Ascending aorta (tissue), 2 donors: ENCODE data around the gene MBNL2. TPM values are rescaled to one million over a fixed set of nuclear protein-coding genes. Genes with fewer than 3 reads are reported as not detected.

Source experiments
- DNase-seq, 2 donors: peaks; one replicate each; pipeline ENCODE4 v3.0.0-alpha.2; 2019; ENCODE audit warnings: low spot score in 2 of 2
- H3K27ac ChIP-seq, 2 donors: fragments of 200-600 bp; sonication (generic); one replicate each; pipeline ENCODE4 v1.5.1; 2016 to 2017; ENCODE audit warnings: mild to moderate bottlenecking in 1 of 2
- H3K27me3 ChIP-seq: fragments of 200-600 bp; sonication (generic); one replicate; pipeline ENCODE4 v1.5.1; 2017
- H3K36me3 ChIP-seq, 2 donors: fragments of 200-600 bp; sonication (generic); one replicate each; pipeline ENCODE4 v1.5.1; 2016
- H3K4me1 ChIP-seq, 2 donors: fragments of 200-600 bp; sonication (generic); one replicate each; pipeline ENCODE4 v1.5.1; 2016 to 2017; ENCODE audit warnings: mild to moderate bottlenecking in 1 of 2
- H3K4me3 ChIP-seq, 2 donors: fragments of 200-600 bp; sonication (generic); one replicate each; pipeline ENCODE4 v1.5.1; 2016 to 2017; ENCODE audit warnings: mild to moderate bottlenecking in 1 of 2
- H3K9me3 ChIP-seq, 2 donors: fragments of 200-600 bp; sonication (generic); one replicate each; pipeline ENCODE4 v1.5.1; 2016
- intact Hi-C: fragments of 100-400 bp; cut with DNase I; formaldehyde crosslinking; loops from one replicate; pipeline ENCODE4 v1.15.1; 2023
- total RNA-seq: library from RNA; depleted of rRNA; stranded (reverse); fragments of >200 nt; gene quantifications from one replicate; pipeline ENCODE4 v1.1.0, GENCODE V29; 2016
- TF ChIP-seq, protein P1 (sequence below), 3 experiments: fragments of 200-600 bp in 2 of 3; fragments of 450-650 bp in 1 of 3; sonication (generic) in 2 of 3; IDR thresholded peaks; one replicate each; pipeline ENCODE4 v1.5.1; 2016 to 2019; ENCODE audit warnings: antibody characterized with exemption in 3 of 3, mild to moderate bottlenecking in 1 of 3, moderate library complexity in 1 of 3

MBNL2 gene
- total RNA-seq, 1 donor from 2014 or later, result 38.7 TPM

DNA sequence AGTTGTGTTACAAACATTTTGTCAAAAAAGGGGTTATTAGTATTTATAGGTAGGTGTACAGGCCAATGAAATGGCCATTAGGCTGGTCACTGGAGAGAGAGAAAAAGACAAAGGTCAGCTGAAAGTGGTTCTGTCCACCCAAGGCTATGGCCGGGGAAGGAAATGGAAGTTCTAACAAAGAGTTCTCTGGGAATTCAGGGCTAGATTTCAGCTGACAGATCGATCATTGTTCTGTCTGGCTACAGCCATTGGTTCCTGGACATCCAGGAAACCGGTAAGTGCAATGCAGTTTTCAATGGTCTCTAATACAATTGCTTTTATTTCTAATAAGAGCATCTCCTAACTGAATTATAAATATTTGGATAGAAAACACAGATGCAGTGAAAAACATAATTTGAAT is 42.5 kb downstream of the MBNL2 start:
- TF ChIP-seq, protein P1, sequence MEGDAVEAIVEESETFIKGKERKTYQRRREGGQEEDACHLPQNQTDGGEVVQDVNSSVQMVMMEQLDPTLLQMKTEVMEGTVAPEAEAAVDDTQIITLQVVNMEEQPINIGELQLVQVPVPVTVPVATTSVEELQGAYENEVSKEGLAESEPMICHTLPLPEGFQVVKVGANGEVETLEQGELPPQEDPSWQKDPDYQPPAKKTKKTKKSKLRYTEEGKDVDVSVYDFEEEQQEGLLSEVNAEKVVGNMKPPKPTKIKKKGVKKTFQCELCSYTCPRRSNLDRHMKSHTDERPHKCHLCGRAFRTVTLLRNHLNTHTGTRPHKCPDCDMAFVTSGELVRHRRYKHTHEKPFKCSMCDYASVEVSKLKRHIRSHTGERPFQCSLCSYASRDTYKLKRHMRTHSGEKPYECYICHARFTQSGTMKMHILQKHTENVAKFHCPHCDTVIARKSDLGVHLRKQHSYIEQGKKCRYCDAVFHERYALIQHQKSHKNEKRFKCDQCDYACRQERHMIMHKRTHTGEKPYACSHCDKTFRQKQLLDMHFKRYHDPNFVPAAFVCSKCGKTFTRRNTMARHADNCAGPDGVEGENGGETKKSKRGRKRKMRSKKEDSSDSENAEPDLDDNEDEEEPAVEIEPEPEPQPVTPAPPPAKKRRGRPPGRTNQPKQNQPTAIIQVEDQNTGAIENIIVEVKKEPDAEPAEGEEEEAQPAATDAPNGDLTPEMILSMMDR (IDR thresholded peaks at IDR 0.05), result no peak
- Histone ChIP-seq H3K36me3 (no peaks in the 10 kb centered on the region), H3K4me3 (no peak overlapping the region), H3K27ac (no peak overlapping the region), H3K27me3 (no peaks in the 10 kb centered on the region), H3K9me3 (no peaks in the 10 kb centered on the region), H3K4me1 (peaks cover 15 to 60% of the 10 kb centered on the region in 2 donors)
- no peak for DNase-seq
- intact Hi-C loops, result no loop called here

DNA sequence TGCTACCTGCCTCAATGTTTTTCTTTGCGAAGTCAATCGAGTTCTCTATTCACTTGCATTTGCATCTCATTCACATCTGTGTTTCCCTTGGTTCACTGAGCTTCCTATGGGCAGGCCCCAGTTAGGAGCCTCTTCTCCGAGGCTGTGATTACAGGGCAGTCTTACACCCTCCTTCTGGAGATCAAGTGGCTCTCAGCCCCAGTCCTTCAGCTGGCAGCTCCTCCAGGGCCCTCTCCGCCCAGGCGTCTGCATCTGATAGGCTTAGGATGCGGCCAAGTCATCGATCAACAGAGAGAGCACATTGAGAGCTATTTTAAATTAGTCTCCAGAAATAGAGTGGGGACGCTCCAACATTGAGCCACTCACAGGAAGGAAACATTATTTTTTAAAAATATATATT is 44.2 kb downstream of the MBNL2 start:
- Histone ChIP-seq H3K4me1 (peaks cover 9 to 50% of the 10 kb centered on the region in 2 donors), H3K27me3 (no peaks in the 10 kb centered on the region), H3K36me3 (no peaks in the 10 kb centered on the region), H3K4me3 (no peak overlapping the region), H3K27ac (no peak overlapping the region), H3K9me3 (no peaks in the 10 kb centered on the region)
- TF ChIP-seq, protein P1 (IDR thresholded peaks at IDR 0.05), result no peak
- intact Hi-C loops, result no loop called here
- no peak for DNase-seq

DNA sequence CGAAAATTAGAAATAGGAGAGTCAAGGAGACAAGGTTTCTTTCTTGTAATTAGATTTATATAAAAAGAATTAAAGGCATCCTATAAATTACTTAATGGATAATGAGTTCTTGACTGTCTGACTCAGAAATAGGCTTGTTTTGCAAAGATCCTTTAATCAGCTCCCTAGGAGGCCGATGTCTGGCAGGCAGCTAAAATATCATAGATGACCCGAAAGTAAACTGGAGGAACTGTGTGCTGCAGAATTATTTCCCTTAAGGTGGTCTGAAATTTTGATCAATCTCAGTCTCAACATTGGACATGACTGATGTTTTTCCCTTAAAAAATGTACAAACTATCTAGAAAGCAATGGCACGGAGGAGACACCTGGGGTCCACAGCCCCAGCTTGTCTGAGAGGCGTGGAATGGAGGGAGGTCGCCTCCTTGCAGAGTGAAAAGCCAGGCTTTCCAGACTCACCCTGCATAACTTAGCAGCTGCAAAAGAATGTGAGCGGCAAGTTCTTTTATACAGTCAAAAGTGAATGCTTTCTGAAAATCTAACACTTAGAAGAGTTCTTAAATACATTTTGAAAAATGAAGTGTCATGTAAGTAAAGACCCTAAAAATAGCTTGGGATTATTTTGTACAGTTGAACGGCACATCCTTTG is 44.8 kb downstream of the MBNL2 start:
- H3K36me3 ChIP-seq, result no peaks in the 10 kb centered on the region
- DNase-seq, result no peak
- TF ChIP-seq, protein P1 (IDR thresholded peaks at IDR 0.05), result no peak
- H3K27me3 ChIP-seq, result no peaks in the 10 kb centered on the region
- H3K4me3 ChIP-seq, result no peak overlapping the region
- peaks cover 9 to 44% of the 10 kb centered on the region in 2 donors for H3K4me1 ChIP-seq
- no peaks in the 10 kb centered on the region for H3K9me3 ChIP-seq
- H3K27ac ChIP-seq, result peak overlapping the region in 1 of 2 donors; percentile 3
- intact Hi-C loops, result no loop called here

DNA sequence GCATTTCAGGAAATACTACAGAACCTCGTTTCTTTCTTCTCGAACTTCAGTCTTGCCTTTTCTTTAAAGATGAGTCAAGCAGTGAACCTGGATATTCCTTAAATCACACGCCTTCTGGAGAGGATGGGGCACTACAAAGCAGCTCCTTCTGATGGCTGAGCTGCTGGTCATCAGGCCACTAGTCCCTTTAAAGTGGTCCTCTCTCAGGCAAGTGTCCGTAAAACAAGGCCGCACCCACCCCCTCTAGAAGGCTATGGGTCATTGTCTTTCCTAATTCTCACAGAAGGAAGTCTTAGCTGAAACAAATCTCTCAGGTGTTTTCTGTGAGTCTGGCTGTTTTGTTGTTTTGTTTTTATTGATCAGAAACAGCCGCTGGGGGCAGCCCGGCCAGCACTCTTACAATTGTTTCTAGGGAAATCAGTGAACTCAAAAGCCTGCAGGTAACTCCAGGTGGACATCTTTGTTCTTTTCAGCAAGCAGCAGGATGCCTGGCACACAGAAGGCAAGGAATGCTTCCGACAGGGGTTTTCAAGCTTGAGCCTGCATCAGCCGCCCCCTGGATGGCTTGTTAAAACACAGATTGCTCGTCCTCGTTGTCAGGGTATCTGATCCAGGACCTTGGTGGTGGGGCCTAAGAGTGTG is 45.4 kb downstream of the MBNL2 start:
- peak overlapping the region in 1 of 2 donors; percentile 3 for H3K27ac ChIP-seq
- no peaks in the 10 kb centered on the region for H3K9me3 ChIP-seq
- no peak for DNase-seq
- H3K4me3 ChIP-seq, result no peak overlapping the region
- TF ChIP-seq, protein P1 (IDR thresholded peaks at IDR 0.05), result no peak
- peaks cover 9 to 45% of the 10 kb centered on the region in 2 donors for H3K4me1 ChIP-seq
- H3K27me3 ChIP-seq, result no peaks in the 10 kb centered on the region
- intact Hi-C loops, result no loop called here
- H3K36me3 ChIP-seq, result no peaks in the 10 kb centered on the region

DNA sequence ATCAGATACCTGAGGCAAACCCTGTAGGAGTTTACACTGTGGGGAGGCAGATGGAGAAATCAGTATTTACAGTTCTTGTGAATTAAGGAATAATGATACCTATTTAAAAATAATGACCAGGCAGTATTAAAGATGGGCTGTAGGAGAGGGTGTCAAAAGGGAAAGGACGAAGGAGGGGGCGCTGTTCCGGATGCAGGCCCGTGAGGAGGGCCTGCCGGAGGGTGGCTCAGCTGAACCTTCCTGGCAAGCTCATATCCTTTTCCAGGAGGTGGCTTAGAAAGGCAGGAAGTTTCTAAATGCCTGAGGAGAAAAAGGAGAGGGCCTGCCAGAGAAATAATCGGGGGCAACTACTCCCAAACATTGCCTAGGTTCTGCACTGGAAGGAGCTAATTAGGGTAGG is 46.6 kb downstream of the MBNL2 start:
- Histone ChIP-seq H3K27ac (peak overlapping the region; percentile 47 to 59), H3K27me3 (no peaks in the 10 kb centered on the region), H3K4me3 (no peak overlapping the region), H3K4me1 (peaks cover 16 to 56% of the 10 kb centered on the region in 2 donors), H3K36me3 (no peaks in the 10 kb centered on the region), H3K9me3 (no peaks in the 10 kb centered on the region)
- TF ChIP-seq, protein P1 (IDR thresholded peaks at IDR 0.05), result no peak
- no peak for DNase-seq
- intact Hi-C loops, result no loop called here
